ENCODE data around the gene GDPD4. TPM values are rescaled to one million over a fixed set of nuclear protein-coding genes. Genes with fewer than 3 reads are reported as not detected.

Gene GDPD4
- total and polyA plus RNA-seq, 2 of the 4 experiments (the other 2 are of a cell fraction) = not detected

- no peak for TF ChIP-seq FOS (IDR thresholded peaks at IDR 0.05; ENCODE audit: low read depth, low read length)
- TF ChIP-seq CEBPB (IDR thresholded peaks at IDR 0.05; ENCODE audit: low read depth, low read length) = no peak
- TF ChIP-seq RFX5 (IDR thresholded peaks at IDR 0.05; ENCODE audit: low read depth, low read length) = no peak
These were observed 22.6 kb downstream of the GDPD4 start (continued) for GRCh38 chr11:77278595-77279506.

GRCh38 chr11:77276271-77276670 lies 25.2 kb downstream of the GDPD4 start:
- H3K23ac ChIP-seq (ENCODE audit: low read depth, low read length) = no peak overlapping the region
- 0 out of 2 replicates have a peak, but pooled peaks cover 2% of the 10 kb centered on the region for H3K9me1 ChIP-seq (ENCODE audit: insufficient read depth, low read length)
- no peaks in the 10 kb centered on the region for H3K79me1 ChIP-seq (ENCODE audit: low read depth in 1 of 2, low read length in 2 of 2)
- H3K18ac ChIP-seq (ENCODE audit: low read depth, low read length) = no peak overlapping the region
- no peaks in the 10 kb centered on the region for H3K36me3 ChIP-seq (ENCODE audit: control insufficient read depth, insufficient read depth, low read length)
- H2AFZ ChIP-seq (replicated peaks; ENCODE audit: low read length, poor library complexity) = no peak overlapping the region
- no peak overlapping the region for H2BK5ac ChIP-seq (ENCODE audit: low read depth, low read length, poor library complexity, severe bottlenecking)
- no peak overlapping the region for H4K91ac ChIP-seq (ENCODE audit: insufficient read depth, low read depth, low read length)
- H3K4ac ChIP-seq (ENCODE audit: low read depth, low read length) = no peak overlapping the region
- dilution Hi-C loops (cut with HindIII; ENCODE audit: low sequenced_read_pairs, unreplicated experiment) = no loop called here
- H3K4me2 ChIP-seq (ENCODE audit: low read depth, low read length) = no peak overlapping the region
- H3K9ac ChIP-seq (ENCODE audit: low read depth, low read length) = no peak overlapping the region
- H4K8ac ChIP-seq (ENCODE audit: low read depth in 2 of 2, low read length in 2 of 2) = no peak overlapping the region
- TF ChIP-seq USF2 (IDR thresholded peaks at IDR 0.05; ENCODE audit: low read depth, low read length) (no peak), FOS (IDR thresholded peaks at IDR 0.05; ENCODE audit: low read depth, low read length) (no peak), RAD21 (IDR thresholded peaks at IDR 0.05; ENCODE audit: low read length) (no peak), POLR2A (IDR thresholded peaks at IDR 0.05; ENCODE audit: low read depth, low read length) (no peak), RCOR1 (IDR thresholded peaks at IDR 0.05; ENCODE audit: insufficient replicate concordance, low read length) (no peak), MAFK (IDR thresholded peaks at IDR 0.05; ENCODE audit: low read depth, low read length) (no peak), CTCF (conservative IDR thresholded peaks at IDR 0.05; ENCODE audit: low read depth, low read length) (no peak)
- 83% methylated on average over 2 of the region's 2 CpGs; no CpG with 5 or more reads in 1 of the 2 experiments for WGBS, 2 experiments (ENCODE audit: extremely low coverage in 2 of 2, insufficient read length in 1 of 2)
- no peak overlapping the region for H2BK20ac ChIP-seq (ENCODE audit: low read depth, low read length)
- H2AK5ac ChIP-seq (ENCODE audit: low read depth, low read length) = no peak overlapping the region
- no peaks in the 10 kb centered on the region for H3K27me3 ChIP-seq (ENCODE audit: control insufficient read depth, insufficient read depth, low read length)
- intact Hi-C loops (cut with micrococcal nuclease) = no loop called here
- no peak overlapping the region for H3K14ac ChIP-seq (replicated peaks; ENCODE audit: low read depth, low read length)
- H3K9me3 ChIP-seq (ENCODE audit: control insufficient read depth, insufficient read depth, low read length) = no peaks in the 10 kb centered on the region
- CTCF ChIA-PET = no interaction called here
- POLR2A ChIA-PET (ENCODE audit: unreplicated experiment) = no interaction called here
- no peak overlapping the region for H2AK9ac ChIP-seq (replicated peaks; ENCODE audit: low read depth, low read length, poor library complexity)
- no peak overlapping the region for H2BK15ac ChIP-seq (ENCODE audit: low read depth, low read length)
- no peaks in the 10 kb centered on the region for H4K20me1 ChIP-seq (ENCODE audit: insufficient read depth, low read length)
- in situ Hi-C loops (cut with MboI; ENCODE audit: low sequenced_read_pairs) = no loop called here
- no peak overlapping the region for H2BK120ac ChIP-seq (ENCODE audit: low read depth, low read length)
- H3K4me1 ChIP-seq (ENCODE audit: control insufficient read depth, insufficient read depth, low read length) = peaks cover 2% of the 10 kb centered on the region; the same call in 1 of the 2 replicates
- H3K4me3 ChIP-seq (ENCODE audit: insufficient read depth, low read depth, low read length) = no peak overlapping the region
- no TSS peak for BruUV-seq (replicated peaks)
- no peak overlapping the region for H3K56ac ChIP-seq (ENCODE audit: extremely low read depth, insufficient read depth, low read length)
- H3K27ac ChIP-seq (ENCODE audit: insufficient read depth, low read length) = no peak overlapping the region
- H4K5ac ChIP-seq (ENCODE audit: low read depth, low read length) = no peak overlapping the region
- DNase-seq = peak; percentile 7
- no peak for ATAC-seq (ENCODE audit: low read depth)
